Measurements from ENCODE around the gene EIF5A. TPM values are rescaled to one million over a fixed set of nuclear protein-coding genes. Genes with fewer than 3 reads are reported as not detected.

The EIF5A gene
- total and polyA plus RNA-seq, 9 of the 15 experiments (the other 6 are each of a cell fraction or from before 2014, with no cell fraction given) = 22.9 to 1,163 (median 772) TPM

GRCh38 chr17:7351665-7352502, 44.5 kb downstream of the EIF5A start, which contains the start of gene KCTD11 (continued):
- TF ChIP-seq, protein P1, sequence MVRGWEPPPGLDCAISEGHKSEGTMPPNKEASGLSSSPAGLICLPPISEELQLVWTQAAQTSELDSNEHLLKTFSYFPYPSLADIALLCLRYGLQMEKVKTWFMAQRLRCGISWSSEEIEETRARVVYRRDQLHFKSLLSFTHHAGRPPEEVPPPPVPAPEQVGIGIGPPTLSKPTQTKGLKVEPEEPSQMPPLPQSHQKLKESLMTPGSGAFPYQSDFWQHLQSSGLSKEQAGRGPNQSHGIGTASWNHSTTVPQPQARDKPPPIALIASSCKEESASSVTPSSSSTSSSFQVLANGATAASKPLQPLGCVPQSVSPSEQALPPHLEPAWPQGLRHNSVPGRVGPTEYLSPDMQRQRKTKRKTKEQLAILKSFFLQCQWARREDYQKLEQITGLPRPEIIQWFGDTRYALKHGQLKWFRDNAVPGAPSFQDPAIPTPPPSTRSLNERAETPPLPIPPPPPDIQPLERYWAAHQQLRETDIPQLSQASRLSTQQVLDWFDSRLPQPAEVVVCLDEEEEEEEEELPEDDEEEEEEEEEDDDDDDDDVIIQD (CRISPR knock-in tag; IDR thresholded peaks at IDR 0.05) = no peak
- TF ChIP-seq HSF4 (CRISPR knock-in tag; IDR thresholded peaks at IDR 0.05; ENCODE audit: borderline replicate concordance) (no peak), E2F1 (CRISPR knock-in tag; IDR thresholded peaks at IDR 0.05) (no peak), COPS2 (conservative IDR thresholded peaks at IDR 0.05) (no peak), ZNF436 (CRISPR knock-in tag; IDR thresholded peaks at IDR 0.05) (no peak), GTF2B (IDR thresholded peaks at IDR 0.05; ENCODE audit: extremely low read depth, insufficient read length) (no peak), TOE1 (IDR thresholded peaks at IDR 0.05; ENCODE audit: borderline replicate concordance) (0 out of 2 replicates have a peak, but pooled peaks have one; percentile 22), TOE1 (CRISPR knock-in tag; IDR thresholded peaks at IDR 0.05; ENCODE audit: borderline replicate concordance, low read depth) (no peak), MCM7 (IDR thresholded peaks at IDR 0.05) (no peak), EP400 (IDR thresholded peaks at IDR 0.05) (no peak), SRSF1 (IDR thresholded peaks at IDR 0.05; ENCODE audit: low read depth, low read length) (no peak), ZKSCAN1 (IDR thresholded peaks at IDR 0.05; ENCODE audit: low read depth, low read length) (no peak), RBM25 (IDR thresholded peaks at IDR 0.05; ENCODE audit: low read depth, low read length, severe bottlenecking) (no peak), BRD4 (IDR thresholded peaks at IDR 0.05) (0 out of 2 replicates have a peak, but pooled peaks have one; percentile 13), MLX (CRISPR knock-in tag; conservative IDR thresholded peaks at IDR 0.05) (no peak), ZNF324 (CRISPR knock-in tag; IDR thresholded peaks at IDR 0.05) (no peak), HOXB6 (CRISPR knock-in tag; IDR thresholded peaks at IDR 0.05; ENCODE audit: borderline replicate concordance) (no peak), SAFB2 (IDR thresholded peaks at IDR 0.05; ENCODE audit: borderline replicate concordance, low read depth, low read length, severe bottlenecking) (no peak), CAMTA2 (CRISPR knock-in tag; conservative IDR thresholded peaks at IDR 0.05) (no peak), SMARCE1 (IDR thresholded peaks at IDR 0.05) (no peak), HLTF (IDR thresholded peaks at IDR 0.05) (no peak)
- TF ChIP-seq, protein P2, sequence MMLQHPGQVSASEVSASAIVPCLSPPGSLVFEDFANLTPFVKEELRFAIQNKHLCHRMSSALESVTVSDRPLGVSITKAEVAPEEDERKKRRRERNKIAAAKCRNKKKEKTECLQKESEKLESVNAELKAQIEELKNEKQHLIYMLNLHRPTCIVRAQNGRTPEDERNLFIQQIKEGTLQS (IDR thresholded peaks at IDR 0.05) = 0 out of 2 replicates have a peak, but pooled peaks have one; percentile 19
- TF ChIP-seq, protein P2 (CRISPR knock-in tag; conservative IDR thresholded peaks at IDR 0.05) = no peak
